GM19239 (cell line): ENCODE results near the gene BTRC.
A peak's percentile ranks its signal among the peaks of the same experiment; 100 is the strongest.

Source experiments
- DNase-seq: peaks from one replicate; pipeline ENCODE4 v3.0.0; 2011; ENCODE audit warnings: low spot score; ENCODE audit not compliant: insufficient read length
- FAIRE-seq: peaks from 2 replicates; lab custom pipeline; 2011; peaks lifted over from hg19 to GRCh38; lab: Jason Lieb, UNC

Gene BTRC

GRCh38 chr10:101561068-101561915 lies 207.3 kb downstream of the BTRC start:
- no peak for FAIRE-seq

DNA sequence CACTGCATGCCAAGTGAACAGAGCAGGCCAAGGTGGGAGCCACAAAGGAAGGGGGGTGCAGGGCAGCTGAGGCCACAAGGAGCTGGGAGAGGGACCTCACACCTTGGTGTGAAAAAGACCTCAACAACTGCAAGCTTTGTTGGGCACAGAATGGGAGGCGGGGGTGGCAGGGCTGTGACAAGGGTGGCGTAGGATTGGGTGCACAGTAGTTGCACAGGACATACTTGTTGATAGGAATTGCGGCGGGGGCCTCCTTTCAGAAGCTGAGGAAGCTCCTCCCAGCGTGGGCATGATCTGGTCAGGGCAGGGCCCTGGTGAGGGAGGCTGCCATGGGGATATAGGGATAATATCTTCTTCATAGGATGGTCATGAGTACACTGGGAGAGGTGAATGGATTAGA lies 208.3 kb downstream of the BTRC start:
- DNase-seq (no peak), FAIRE-seq (no peak)

More at GRCh38 chr10:101561068-101561915, 207.3 kb downstream of the BTRC start:
- DNase-seq = no peak

GRCh38 chr10:101563007-101563406 lies 209.0 kb downstream of the BTRC start:
- DNase-seq (no peak), FAIRE-seq (no peak)

- DNase-seq (no peak), FAIRE-seq (no peak)
Observed at GRCh38 chr10:101563497-101564040, 209.6 kb downstream of the BTRC start.

GRCh38 chr10:101564490-101564991 lies 210.6 kb downstream of the BTRC start:
- DNase-seq (no peak), FAIRE-seq (no peak)

DNA sequence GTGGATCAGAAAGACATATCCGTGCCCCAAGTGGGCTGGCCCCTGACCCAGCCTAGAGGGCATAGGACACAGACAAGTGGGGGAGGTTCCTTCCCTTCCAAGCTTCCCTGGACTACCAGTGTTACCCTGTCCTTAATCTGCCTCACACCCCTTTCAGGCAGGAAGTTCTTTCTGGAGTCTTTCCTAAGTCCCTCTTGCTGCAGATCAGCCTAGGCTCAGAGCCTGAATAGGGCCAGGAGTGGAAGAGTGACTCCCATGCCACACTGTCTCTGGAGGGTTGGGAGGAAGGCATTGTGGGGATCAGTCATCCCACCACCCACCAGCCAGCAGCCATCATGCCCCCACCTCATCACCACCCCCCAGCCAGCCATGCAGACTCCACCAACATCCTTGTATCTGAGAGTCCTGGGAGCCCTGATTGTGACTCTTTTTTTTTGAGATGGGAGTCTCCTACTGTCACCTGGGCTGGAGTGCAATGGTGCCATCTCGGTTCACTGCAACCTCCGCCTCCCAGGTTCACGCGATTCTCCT lies 211.5 kb downstream of the BTRC start:
- DNase-seq = no peak
- no peak for FAIRE-seq

GRCh38 chr10:101565936-101566332 lies 212.0 kb downstream of the BTRC start:
- DNase-seq (no peak), FAIRE-seq (no peak)

- no peak for DNase-seq
- FAIRE-seq = no peak
Observed at GRCh38 chr10:101566333-101567164, 212.6 kb downstream of the BTRC start.

- no peak for FAIRE-seq
- DNase-seq = no peak
Observed at GRCh38 chr10:101567165-101568006, 213.4 kb downstream of the BTRC start.

- DNase-seq (no peak), FAIRE-seq (no peak)
Observed at GRCh38 chr10:101568054-101568745, 214.2 kb downstream of the BTRC start.

GRCh38 chr10:101569323-101569621 lies 215.3 kb downstream of the BTRC start:
- no peak for FAIRE-seq

GRCh38 chr10:101569622-101570427 lies 215.9 kb downstream of the BTRC start:
- FAIRE-seq (peak; percentile 28), DNase-seq (peak; percentile 88)

More at GRCh38 chr10:101569323-101569621, 215.3 kb downstream of the BTRC start:
- DNase-seq = no peak

DNA sequence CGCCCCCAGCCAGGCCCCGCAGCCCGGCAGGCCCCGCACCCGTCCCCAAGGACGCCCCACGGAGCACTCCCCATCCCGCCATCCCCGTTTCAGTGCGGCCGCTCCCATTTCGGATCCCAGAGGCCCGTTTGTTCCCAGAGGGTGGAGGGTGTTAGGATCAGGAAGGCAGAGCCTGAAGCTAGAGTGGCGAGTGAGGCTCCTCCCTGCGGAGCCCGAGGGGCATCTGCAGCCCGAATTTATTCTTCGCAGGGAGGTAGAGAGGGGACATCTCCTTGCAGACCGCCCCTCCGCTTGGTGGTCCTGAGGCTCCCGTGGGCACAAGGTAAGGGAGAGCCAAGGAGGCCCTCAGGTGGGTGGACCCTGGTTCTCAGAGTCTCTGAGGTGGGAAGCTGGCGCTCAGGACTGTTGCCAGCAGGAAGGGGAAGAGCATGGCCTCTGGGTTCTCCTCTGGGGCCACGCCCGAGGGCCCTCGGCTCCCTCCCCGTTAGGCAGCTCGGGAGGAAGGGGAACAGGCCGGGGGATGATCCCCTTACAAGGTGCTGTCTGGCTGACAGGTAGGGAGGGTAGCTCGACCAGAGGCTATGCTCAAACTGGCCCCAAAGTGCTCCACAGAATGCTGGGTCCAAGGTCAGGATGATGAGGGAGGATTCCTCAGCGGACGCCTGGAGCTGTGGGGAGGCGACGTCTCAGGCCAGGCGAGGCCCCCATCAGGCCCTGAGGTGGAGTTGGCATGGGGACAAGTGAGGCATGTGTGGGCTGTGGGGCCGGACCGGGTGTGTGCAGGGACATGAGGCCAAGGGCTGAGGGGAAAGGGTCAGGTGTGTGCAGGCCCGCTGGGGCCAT lies 216.7 kb downstream of the BTRC start:
- DNase-seq = no peak
- FAIRE-seq = peak; percentile 78

DNA sequence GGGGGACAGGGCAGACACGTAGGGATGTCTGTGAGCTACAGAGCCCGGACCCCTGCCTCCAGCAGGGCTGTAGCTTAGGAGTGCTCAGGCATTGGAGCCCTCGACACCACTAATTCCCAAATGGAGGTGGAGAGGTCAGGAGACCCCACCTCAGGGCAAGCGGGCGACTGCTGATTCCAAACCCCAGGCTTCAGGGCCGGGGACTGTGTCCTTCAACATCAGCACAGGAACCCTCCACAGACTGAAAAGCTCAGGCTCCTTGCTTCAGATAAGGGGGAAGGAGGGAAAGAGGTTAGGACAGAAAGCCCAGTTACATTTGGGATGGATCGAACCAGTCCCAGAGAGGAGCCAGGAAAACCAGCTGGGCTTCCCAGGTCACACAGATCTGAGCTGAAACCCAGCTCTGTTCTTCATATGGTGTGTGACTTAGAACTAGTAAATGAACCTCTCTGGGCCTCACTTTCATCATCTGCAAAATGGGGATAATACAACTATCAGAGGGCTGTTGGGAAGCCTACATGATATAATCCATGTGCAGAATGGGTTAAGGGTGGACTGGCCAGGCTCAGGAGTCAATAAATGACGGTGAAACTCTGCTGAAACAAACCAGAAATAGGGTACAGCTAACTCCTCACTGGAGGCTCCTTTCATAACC lies 217.4 kb downstream of the BTRC start:
- DNase-seq = no peak

GRCh38 chr10:101572126-101572525 lies 218.2 kb downstream of the BTRC start:
- DNase-seq = no peak
- FAIRE-seq = no peak

More for the DNA sequence above, 217.4 kb downstream of the BTRC start:
- no peak for FAIRE-seq

DNA sequence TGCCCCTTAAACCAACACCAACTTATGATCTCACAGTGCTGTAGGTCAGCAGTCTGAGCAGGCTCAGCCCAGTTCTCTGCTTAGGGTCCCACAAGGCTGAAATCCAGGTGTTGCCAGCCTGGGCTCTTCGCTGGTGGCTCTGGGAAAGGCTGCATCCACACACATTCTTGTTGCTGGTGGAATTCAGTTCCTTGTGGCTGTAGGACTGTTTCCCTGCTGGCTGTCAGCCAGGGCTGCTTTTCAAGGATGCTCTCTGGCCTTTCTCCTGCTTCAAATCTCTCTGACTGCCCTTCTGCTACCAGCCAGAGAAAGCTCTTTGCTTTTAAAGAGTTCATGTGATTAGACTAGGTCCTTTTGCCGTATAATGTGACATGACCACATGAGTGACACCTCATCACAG lies 218.8 kb downstream of the BTRC start:
- DNase-seq (no peak), FAIRE-seq (no peak)
